ENCODE results near the gene CEBPB. TPM values are rescaled to one million over a fixed set of nuclear protein-coding genes. Genes with fewer than 3 reads are reported as not detected.

The CEBPB gene
- total RNA-seq, 2 donors from 2014 or later, result 29.0 to 50.9 TPM

GRCh38 chr20:50226093-50226974, 35.7 kb downstream of the CEBPB start:
- Mint-ChIP-seq H3K27ac (peak overlapping the region; percentile 13 to 83), H3K36me3 (peaks cover 0 to 7% of the 10 kb centered on the region in 2 donors), H3K9me3 (peaks cover 0 to 7% of the 10 kb centered on the region in 2 donors)
- ATAC-seq, result peak in 1 of 2 donors; percentile 53
- no peak for DNase-seq (ENCODE audit: low spot score in 2 of 2)

GRCh38 chr20:50227506-50227905, 36.9 kb downstream of the CEBPB start:
- DNase-seq (ENCODE audit: low spot score in 2 of 2) (no peak), ATAC-seq (peak; percentile 53 to 55)
- peaks cover 0 to 7% of the 10 kb centered on the region in 2 donors for H3K36me3 Mint-ChIP-seq
- H3K9me3 Mint-ChIP-seq, result peaks cover 0 to 7% of the 10 kb centered on the region in 2 donors
- H3K27ac Mint-ChIP-seq, result no peak overlapping the region

- Mint-ChIP-seq H3K36me3 (peaks cover 0 to 7% of the 10 kb centered on the region in 2 donors), H3K9me3 (peaks cover 0 to 7% of the 10 kb centered on the region in 2 donors), H3K27ac (no peak overlapping the region)
- ATAC-seq (no peak), DNase-seq (ENCODE audit: low spot score in 2 of 2) (no peak)
Measured at GRCh38 chr20:50229156-50229607, 38.6 kb downstream of the CEBPB start.

GRCh38 chr20:50230184-50230583, 39.6 kb downstream of the CEBPB start:
- ATAC-seq, result no peak
- H3K36me3 Mint-ChIP-seq, result no peaks in the 10 kb centered on the region
- no peak overlapping the region for H3K27ac Mint-ChIP-seq
- H3K9me3 Mint-ChIP-seq, result no peaks in the 10 kb centered on the region
- no peak for DNase-seq (ENCODE audit: low spot score in 2 of 2)

GRCh38 chr20:50230871-50231560, 40.4 kb downstream of the CEBPB start:
- no peak for DNase-seq (ENCODE audit: low spot score in 2 of 2)
- ATAC-seq, result no peak
- Mint-ChIP-seq H3K36me3 (no peaks in the 10 kb centered on the region), H3K27ac (peak overlapping the region in 1 of 2 donors; percentile 52), H3K9me3 (no peaks in the 10 kb centered on the region)

GRCh38 chr20:50231854-50232253, 41.2 kb downstream of the CEBPB start:
- ATAC-seq (no peak), DNase-seq (ENCODE audit: low spot score in 2 of 2) (no peak)
- no peaks in the 10 kb centered on the region for H3K36me3 Mint-ChIP-seq
- H3K9me3 Mint-ChIP-seq, result no peaks in the 10 kb centered on the region
- H3K27ac Mint-ChIP-seq, result no peak overlapping the region

GRCh38 chr20:50232651-50233324, 42.2 kb downstream of the CEBPB start:
- DNase-seq (ENCODE audit: low spot score in 2 of 2) (no peak), ATAC-seq (no peak)
- no peaks in the 10 kb centered on the region for H3K36me3 Mint-ChIP-seq
- no peak overlapping the region for H3K27ac Mint-ChIP-seq
- H3K9me3 Mint-ChIP-seq, result no peaks in the 10 kb centered on the region

- ATAC-seq, result no peak
- Mint-ChIP-seq H3K36me3 (no peaks in the 10 kb centered on the region), H3K27ac (peak overlapping the region in 1 of 2 donors; percentile 17), H3K9me3 (no peaks in the 10 kb centered on the region)
- no peak for DNase-seq (ENCODE audit: low spot score in 2 of 2)
Measured at GRCh38 chr20:50233325-50234212, 42.9 kb downstream of the CEBPB start.

GRCh38 chr20:50234288-50234687, 43.7 kb downstream of the CEBPB start:
- H3K27ac Mint-ChIP-seq, result peak overlapping the region in 1 of 2 donors; percentile 17
- H3K36me3 Mint-ChIP-seq, result no peaks in the 10 kb centered on the region
- ATAC-seq (no peak), DNase-seq (ENCODE audit: low spot score in 2 of 2) (no peak)
- H3K9me3 Mint-ChIP-seq, result no peaks in the 10 kb centered on the region

- Mint-ChIP-seq H3K36me3 (no peaks in the 10 kb centered on the region), H3K27ac (no peak overlapping the region), H3K9me3 (no peaks in the 10 kb centered on the region)
- ATAC-seq (no peak), DNase-seq (ENCODE audit: low spot score in 2 of 2) (no peak)
Measured at GRCh38 chr20:50237349-50237748, 46.7 kb downstream of the CEBPB start.

GRCh38 chr20:50238081-50238800, 47.6 kb downstream of the CEBPB start:
- Mint-ChIP-seq H3K9me3 (no peaks in the 10 kb centered on the region), H3K36me3 (no peaks in the 10 kb centered on the region), H3K27ac (no peak overlapping the region)
- DNase-seq (ENCODE audit: low spot score in 2 of 2), result no peak
- no peak for ATAC-seq

GRCh38 chr20:50240092-50240491, 49.5 kb downstream of the CEBPB start:
- DNase-seq (ENCODE audit: low spot score in 2 of 2) (no peak), ATAC-seq (no peak)
- H3K27ac Mint-ChIP-seq, result no peak overlapping the region
- no peaks in the 10 kb centered on the region for H3K9me3 Mint-ChIP-seq
- no peaks in the 10 kb centered on the region for H3K36me3 Mint-ChIP-seq

GRCh38 chr20:50242178-50242514, 51.5 kb downstream of the CEBPB start:
- DNase-seq (ENCODE audit: low spot score in 2 of 2) (no peak), ATAC-seq (no peak)
- Mint-ChIP-seq H3K9me3 (no peaks in the 10 kb centered on the region), H3K36me3 (no peaks in the 10 kb centered on the region), H3K27ac (no peak overlapping the region)
